Thyroid gland (tissue), 4 donors: ENCODE results near the gene CDK13.
"Not testable (repeated sequence)": the region's sequence is repeated elsewhere in the genome, so short reads cannot be mapped to it uniquely, and the experiment has no call there.

Experiments
- POLR2A ChIP-seq, 2 donors: fragments of 450-650 bp; IDR thresholded peaks; one replicate each; pipeline ENCODE4 v1.6.1; 2017; ENCODE audit warnings: antibody characterized with exemption in 2 of 2, mild to moderate bottlenecking in 2 of 2, moderate library complexity in 1 of 2
- TF ChIP-seq, protein P1 (sequence below), 6 experiments: fragments of 200-600 bp in 3 of 6; fragments of 450-650 bp in 3 of 6; sonication (generic) in 3 of 6; IDR thresholded peaks; one replicate each; pipeline ENCODE4 v1.5.1; 2016 to 2019; ENCODE audit warnings: antibody characterized with exemption in 6 of 6, mild to moderate bottlenecking in 2 of 6, inconsistent platforms in 1 of 6, moderate library complexity in 1 of 6

DNA sequence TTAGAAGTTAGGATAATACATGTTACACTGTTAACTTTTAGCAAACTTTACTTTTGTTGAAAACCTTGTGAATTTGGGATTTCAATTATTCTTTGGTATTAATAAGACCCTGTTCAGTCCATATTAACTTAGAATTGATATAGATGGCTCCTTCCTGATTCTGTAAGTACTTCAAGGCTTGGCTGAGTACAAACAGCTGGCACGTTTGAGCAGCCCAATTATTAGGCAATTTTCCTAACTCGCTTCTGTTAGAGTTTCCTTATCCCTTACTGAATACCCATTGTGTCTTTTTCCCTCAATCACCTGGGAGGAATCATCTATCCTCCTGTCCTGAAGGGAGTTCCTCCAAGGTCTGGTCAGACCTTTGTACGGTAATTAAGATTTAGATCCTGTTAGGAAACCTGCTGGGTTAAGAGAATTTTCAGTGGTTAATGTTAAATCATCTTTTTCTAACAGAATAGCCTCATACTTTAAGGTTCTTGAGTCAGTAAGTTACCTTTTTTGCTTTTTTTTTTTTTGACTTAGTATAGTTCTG is 195.6 kb downstream of the CDK13 start:
- TF ChIP-seq, protein P1, sequence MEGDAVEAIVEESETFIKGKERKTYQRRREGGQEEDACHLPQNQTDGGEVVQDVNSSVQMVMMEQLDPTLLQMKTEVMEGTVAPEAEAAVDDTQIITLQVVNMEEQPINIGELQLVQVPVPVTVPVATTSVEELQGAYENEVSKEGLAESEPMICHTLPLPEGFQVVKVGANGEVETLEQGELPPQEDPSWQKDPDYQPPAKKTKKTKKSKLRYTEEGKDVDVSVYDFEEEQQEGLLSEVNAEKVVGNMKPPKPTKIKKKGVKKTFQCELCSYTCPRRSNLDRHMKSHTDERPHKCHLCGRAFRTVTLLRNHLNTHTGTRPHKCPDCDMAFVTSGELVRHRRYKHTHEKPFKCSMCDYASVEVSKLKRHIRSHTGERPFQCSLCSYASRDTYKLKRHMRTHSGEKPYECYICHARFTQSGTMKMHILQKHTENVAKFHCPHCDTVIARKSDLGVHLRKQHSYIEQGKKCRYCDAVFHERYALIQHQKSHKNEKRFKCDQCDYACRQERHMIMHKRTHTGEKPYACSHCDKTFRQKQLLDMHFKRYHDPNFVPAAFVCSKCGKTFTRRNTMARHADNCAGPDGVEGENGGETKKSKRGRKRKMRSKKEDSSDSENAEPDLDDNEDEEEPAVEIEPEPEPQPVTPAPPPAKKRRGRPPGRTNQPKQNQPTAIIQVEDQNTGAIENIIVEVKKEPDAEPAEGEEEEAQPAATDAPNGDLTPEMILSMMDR (IDR thresholded peaks at IDR 0.05) = not testable (repeated sequence)
- TF ChIP-seq POLR2A (IDR thresholded peaks at IDR 0.05) = not testable (repeated sequence)
